GM19467 (cell line): ENCODE data around the gene SLC26A11.
A peak's percentile ranks its signal among the peaks of the same experiment; 100 is the strongest.

ENCODE experiments used
- ATAC-seq: cut with Tn5 transposase; IDR thresholded peaks from one replicate; pipeline ENCODE4 v1.9.1; 2021; ENCODE audit warnings: mild to moderate bottlenecking, moderate library complexity; ENCODE audit not compliant: unreplicated experiment

SLC26A11 gene

GRCh38 chr17:80220054-80220735 is at the start of gene SLC26A11, which contains the start of gene SGSH:
SLC26A11 (plus strand) TSS chr17:80220427; CDS start chr17:80221561, 1,134 bp downstream.
SGSH (minus strand) TSS chr17:80220333; CDS start chr17:80220313, 20 bp downstream.
- peak; percentile 19 for ATAC-seq

DNA sequence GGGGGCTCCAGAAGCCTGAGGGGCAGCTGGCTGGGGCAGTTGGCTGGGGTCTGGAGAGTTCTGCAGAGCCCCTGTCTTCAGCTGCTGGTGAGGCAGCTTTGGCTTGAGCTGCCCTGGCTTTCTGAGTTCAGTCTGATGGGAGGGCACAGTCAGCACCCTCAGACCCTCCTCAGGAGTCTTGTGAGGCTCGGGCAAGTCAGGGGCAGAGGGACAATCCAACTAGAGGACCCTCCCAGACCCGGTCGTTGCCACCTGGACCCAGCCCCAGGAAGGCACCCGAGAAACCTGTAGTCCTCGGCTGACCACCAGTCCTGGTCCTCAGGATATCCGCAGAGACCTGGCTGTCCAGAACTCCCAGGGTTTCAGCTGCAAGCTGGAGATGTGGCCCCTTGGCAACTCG is 48.5 kb upstream of the SLC26A11 start:
- ATAC-seq: no peak

DNA sequence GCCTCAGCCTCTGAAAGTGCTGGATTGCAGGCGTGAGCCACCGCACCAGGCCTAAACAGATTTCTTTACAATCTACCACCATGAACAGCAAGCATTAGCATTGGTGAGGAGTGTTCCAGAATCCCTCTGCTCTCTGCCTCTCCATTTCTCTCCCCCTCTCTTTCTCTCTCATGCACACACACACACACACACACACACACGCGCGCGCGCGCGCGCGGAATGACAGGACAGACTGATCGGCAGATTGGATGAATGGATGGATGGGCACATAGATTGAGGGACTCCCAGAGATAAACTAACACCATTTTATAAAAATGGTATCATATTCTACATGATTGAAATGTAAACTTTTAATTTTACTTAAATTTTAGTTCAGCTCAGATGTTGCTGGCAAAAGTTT is 47.1 kb upstream of the SLC26A11 start:
- no peak for ATAC-seq

- no peak for ATAC-seq
These were observed 46.3 kb upstream of the SLC26A11 start for GRCh38 chr17:80173916-80174315.

- ATAC-seq: no peak
These were observed 43.5 kb upstream of the SLC26A11 start for GRCh38 chr17:80176757-80177156.

- ATAC-seq: no peak
These were observed 42.1 kb upstream of the SLC26A11 start for GRCh38 chr17:80177986-80178595.

DNA sequence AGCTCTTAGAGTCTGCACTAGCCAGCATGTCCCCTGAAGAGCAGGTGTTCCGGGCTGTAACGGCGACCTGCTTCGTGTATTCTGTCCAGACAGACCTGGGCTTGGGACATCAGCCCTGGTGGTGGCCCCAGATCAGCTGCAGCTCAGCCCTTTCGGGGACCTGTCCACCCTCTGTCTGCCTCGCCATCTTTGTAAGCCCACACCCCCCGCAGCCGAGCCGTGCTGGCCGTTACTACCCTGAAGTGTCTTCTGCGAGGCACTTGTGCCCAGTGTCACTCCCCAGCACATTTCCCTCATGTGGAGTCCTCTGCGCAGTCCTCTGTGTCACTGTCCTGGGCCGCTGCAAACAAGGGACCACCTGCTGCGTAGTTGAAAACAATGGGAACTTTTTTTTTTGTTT is 40.0 kb upstream of the SLC26A11 start:
- ATAC-seq: no peak

- no peak for ATAC-seq
These were observed 38.8 kb upstream of the SLC26A11 start for GRCh38 chr17:80181431-80181830.

DNA sequence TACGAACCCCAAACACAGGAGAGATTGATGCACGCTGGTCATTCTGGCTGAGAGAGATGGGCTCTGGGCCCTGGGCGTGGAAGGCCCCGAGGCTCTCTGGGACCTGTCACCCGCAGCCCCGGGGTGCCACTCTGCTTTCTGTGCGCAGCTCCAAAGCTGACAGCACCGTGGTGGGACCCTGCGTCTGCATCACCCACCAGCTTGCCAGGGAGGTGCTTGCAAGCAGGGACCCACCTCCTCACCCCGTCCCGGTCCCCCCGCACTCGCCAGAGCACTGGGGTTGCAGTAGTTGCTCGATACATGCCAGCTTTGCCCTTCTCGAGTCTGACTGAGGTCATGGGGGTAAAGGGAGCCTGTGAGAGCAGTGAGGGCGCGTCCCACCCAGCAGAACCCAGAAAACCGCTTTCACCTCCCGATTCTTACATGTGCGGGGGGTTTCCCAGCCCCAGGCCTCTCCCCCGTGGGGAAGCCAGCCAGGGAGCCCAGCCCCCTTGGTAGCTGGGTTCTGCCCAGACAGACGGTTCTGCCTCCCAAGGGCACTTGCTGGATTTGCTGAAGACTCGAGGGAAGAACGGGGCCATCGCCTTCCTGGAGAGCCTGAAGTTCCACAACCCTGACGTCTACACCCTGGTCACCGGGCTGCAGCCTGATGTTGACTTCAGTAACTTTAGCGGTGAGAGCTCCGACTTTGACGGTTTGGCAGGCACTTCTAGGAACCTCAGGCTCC is 37.9 kb upstream of the SLC26A11 start:
- ATAC-seq: no peak

DNA sequence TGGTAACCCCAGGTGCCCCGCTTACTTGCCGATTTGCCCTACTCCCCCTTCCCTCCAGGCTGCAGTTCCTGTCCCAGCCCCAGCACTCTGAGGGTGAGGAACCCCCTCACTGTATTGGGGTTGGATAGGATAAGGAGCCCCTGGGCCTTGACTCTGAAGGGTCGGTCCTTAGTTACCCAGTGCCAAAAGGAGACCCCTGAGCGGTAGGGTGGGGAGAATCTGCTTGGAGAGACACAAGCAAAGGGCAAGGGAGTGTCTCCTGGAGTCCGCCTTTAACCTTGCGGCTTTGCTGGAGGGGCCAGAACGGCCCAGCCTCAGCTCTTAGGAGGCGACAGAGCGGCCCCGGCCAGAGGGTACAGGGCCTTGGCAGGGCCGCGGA is 37.4 kb upstream of the SLC26A11 start:
- no peak for ATAC-seq

DNA sequence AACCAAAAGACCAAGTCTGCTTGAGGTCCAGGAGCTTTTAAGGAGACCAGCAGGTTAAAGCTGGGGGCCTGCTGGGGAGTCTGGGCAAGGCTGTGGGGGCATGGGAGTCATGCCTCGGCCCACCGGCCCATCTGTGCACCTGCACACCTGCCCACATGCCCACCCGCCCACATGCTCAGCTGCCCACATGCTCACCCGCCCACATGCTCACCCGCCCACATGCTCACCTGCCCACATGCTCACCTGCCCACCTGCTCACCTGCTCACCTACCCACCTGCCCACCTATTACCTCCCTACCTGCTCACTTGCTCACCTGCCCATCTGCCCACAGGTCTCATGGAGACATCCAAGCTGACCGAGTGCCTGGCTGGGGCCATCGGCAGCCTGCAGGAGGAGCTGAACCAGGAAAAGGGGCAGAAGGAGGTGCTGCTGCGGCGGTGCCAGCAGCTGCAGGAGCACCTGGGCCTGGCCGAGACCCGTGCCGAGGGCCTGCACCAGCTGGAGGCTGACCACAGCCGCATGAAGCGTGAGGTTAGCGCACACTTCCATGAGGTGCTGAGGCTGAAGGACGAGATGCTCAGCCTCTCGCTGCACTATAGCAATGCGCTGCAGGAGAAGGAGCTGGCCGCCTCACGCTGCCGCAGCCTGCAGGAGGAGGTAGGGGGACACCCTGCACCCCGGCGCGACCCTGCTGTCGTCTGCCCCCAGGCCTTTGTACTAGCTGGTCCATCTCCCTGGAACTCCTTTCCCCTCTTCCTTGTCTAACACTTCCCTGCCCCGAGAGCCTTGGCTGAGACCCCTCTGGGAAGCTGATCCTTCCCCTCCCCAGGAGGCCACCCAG is 36.4 kb upstream of the SLC26A11 start:
- ATAC-seq: no peak

DNA sequence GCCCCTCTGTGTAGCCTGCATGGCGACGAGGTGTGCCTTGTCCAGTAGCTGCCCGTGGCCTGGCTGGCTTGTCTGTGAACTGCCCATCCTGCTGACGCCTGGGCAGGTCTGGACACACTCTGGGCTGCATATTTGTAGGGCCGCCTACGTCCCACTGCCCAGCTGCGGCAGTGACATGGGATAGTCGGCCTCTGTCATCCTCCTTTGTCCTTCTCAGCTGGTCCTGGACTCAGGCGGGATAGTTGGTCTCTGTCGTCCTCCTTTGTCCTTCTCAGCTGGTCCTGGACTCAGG is 35.9 kb upstream of the SLC26A11 start:
- no peak for ATAC-seq

DNA sequence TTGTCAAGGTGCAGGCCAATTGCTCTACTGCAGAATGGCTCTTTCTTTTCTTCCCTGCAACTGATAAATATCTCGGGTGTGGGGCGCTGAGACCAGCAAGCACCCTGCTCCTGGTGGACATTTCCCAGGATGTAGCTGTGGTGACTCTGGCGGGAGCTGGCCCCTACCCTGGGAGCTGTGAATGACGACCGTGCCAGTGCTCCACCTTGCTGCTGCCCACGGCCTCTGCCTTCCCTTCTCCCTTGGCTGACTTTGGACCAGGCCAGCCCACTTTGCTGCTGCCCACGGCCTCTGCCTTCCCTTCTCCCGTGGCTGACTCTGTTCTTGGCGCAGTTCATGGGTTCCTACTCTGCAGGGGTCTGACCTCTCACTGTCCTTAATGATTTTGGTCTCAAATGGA is 34.3 kb upstream of the SLC26A11 start:
- no peak for ATAC-seq

DNA sequence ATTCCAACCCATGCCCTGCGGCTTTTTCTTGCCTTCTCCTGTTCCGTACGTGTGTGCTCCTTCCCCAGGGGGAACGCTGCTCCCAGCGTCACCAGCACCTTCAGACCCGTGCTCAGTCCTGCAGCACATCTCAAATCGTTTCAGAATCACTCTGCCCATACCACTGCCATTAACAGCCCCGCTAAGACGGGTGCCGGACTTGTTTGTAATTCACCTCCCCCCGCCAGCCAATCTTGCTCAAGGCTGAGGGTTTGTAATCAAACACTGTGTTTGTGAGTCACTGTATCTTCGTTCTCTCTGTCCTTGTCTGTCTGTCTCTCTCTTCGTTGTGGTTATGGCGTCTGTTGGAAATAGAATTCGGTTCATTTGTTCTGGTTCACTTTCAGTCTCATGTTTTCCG is 33.1 kb upstream of the SLC26A11 start:
- no peak for ATAC-seq

GRCh38 chr17:80187515-80187941 is 32.7 kb upstream of the SLC26A11 start:
- no peak for ATAC-seq

DNA sequence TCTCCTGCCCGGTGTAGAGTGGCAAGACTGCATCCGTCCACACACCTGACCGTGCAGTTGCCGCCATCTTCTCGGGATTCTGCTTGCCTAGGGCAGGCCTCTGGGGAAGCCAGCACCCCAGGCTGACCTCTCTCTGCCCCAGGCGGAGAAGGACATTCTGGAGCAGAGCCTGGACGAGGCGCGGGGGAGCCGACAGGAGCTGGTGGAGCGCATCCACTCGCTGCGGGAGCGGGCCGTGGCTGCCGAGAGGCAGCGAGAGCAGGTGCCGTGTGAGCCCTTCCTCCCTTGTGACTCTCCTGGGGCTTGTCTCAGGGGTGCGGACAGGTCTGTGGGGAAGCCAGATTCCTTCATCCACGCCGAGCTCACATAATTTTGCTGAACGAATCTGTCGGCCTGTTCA is 30.6 kb upstream of the SLC26A11 start:
- no peak for ATAC-seq

DNA sequence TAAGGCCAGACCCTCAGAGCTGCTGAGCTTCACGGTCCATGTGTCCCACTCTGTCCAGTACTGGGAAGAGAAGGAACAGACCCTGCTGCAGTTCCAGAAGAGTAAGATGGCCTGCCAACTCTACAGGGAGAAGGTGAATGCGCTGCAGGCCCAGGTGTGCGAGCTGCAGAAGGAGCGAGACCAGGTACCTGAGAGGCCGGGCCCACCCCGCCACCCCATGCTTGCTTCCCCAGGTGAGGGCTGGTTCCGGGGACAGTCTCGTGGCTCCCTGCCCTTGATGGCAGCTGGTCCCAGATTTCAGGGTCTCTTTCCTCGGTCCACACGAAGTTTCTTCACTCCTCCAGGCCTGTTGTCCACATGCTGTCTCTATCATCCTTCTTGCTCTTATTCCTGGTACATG is 29.5 kb upstream of the SLC26A11 start:
- ATAC-seq: no peak

DNA sequence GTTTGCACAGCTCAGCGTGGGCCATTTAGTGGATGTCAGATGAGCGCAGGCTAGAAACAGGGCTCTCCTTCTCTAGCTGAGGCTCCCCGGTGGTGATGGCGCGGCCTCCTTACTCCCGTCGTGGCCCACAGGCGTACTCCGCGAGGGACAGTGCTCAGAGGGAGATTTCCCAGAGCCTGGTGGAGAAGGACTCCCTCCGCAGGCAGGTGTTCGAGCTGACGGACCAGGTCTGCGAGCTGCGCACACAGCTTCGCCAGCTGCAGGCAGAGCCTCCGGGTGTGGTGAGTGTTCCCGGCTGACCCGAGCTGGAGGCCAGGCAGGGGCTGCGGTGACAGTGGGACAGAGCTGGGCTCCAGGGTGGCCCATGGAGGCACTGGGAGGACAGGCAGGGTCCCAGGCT is 29.0 kb upstream of the SLC26A11 start:
- ATAC-seq: no peak

DNA sequence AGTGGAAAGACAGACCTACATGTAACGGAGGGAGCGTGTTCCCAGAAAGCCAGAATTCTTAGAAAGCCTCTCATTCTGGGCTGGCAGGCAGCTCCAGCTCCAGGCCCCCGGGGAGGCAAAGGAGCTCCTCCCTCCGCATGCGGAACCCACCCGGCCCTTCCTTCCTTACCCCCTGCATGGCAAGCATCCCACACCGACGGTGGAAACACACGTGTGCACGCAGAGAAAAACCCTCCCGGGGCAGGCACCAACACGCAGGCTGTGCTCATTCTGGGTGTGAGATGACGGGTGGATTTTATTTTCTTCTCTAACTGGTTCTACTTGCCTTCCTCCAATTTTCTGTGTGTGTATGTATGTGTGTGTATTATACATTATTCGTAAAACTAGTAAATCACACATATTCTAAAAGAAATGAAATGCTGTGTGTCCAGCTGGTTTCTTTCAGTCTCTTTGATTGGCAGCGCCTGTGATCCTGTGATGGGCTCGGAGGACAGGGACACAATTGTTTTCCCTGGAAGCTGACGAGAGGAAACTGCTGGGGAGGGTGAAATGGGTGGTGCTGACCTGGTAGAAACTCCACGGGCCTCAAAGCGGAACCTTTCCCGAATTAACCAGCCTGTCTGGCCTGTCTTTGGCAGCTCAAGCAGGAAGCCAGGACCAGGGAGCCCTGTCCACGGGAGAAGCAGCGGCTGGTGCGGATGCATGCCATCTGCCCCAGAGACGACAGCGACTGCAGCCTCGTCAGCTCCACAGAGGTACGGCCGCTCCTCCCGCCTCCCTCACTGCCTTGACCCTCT is 28.2 kb upstream of the SLC26A11 start:
- no peak for ATAC-seq

GRCh38 chr17:80195141-80195540 is 25.1 kb upstream of the SLC26A11 start:
- ATAC-seq: no peak
